K562 (cell line): ENCODE data around the gene BICD1. TPM values are rescaled to one million over a fixed set of nuclear protein-coding genes. Genes with fewer than 3 reads are reported as not detected.

ENCODE experiments used
- EZH2 ChIP-seq: IDR thresholded peaks from 2 replicates; pipeline ENCODE4 v1.6.1; 2012; ENCODE audit warnings: low read depth, mild to moderate bottlenecking, inconsistent platforms, low read length, borderline replicate concordance
- FIP1L1 ChIP-seq: fragments of 200-400 bp; formaldehyde crosslinking; IDR thresholded peaks from 2 replicates; pipeline ENCODE4 v1.6.1; 2018; ENCODE audit warnings: mild to moderate bottlenecking, low read depth, low read length; ENCODE audit not compliant: poor library complexity, severe bottlenecking
- HNRNPL ChIP-seq: fragments of 200-400 bp; formaldehyde crosslinking; IDR thresholded peaks from 2 replicates; pipeline ENCODE4 v1.6.1; 2017; ENCODE audit warnings: low read depth, mild to moderate bottlenecking, low read length
- ILK ChIP-seq: fragments of 450-650 bp; IDR thresholded peaks from 2 replicates; pipeline ENCODE4 v1.6.1; 2016; ENCODE audit warnings: missing genetic modification characterization, low read depth, mild to moderate bottlenecking, missing compliant biosample characterization, moderate library complexity, borderline replicate concordance
- MTA2 ChIP-seq: fragments of 450-650 bp; IDR thresholded peaks from 2 replicates; pipeline ENCODE4 v1.6.1; 2016; ENCODE audit warnings: low read depth
- NCOR1 ChIP-seq: fragments of 450-650 bp; IDR thresholded peaks from 2 replicates; pipeline ENCODE4 v1.6.1; 2016; ENCODE audit warnings: mild to moderate bottlenecking, moderate library complexity
- PHF21A ChIP-seq: fragments of 450-650 bp; IDR thresholded peaks from 2 replicates; pipeline ENCODE4 v1.6.1; 2017; ENCODE audit warnings: low read depth, borderline replicate concordance
- RB1 ChIP-seq: fragments of 450-650 bp; IDR thresholded peaks from 2 replicates; pipeline ENCODE4 v1.6.1; 2017; ENCODE audit warnings: low read depth, mild to moderate bottlenecking
- RBM39 ChIP-seq: fragments of 200-400 bp; formaldehyde crosslinking; optimal IDR thresholded peaks from 2 replicates; pipeline ENCODE3; 2018; ENCODE audit warnings: low read depth, low read length
- SPI1 ChIP-seq: IDR thresholded peaks from 2 replicates; pipeline ENCODE4 v1.6.1; 2011; ENCODE audit warnings: low read depth, low read length, control low read depth, borderline replicate concordance
- TAL1 ChIP-seq: fragments of 450-650 bp; IDR thresholded peaks from 2 replicates; pipeline ENCODE4 v1.6.1; 2016; ENCODE audit warnings: mild to moderate bottlenecking
- ZKSCAN1 ChIP-seq: fragments of 150-350 bp; IDR thresholded peaks from 2 replicates; pipeline ENCODE4 v1.6.1; 2016; ENCODE audit warnings: low read depth, low read length
- polyA plus RNA-seq, 8 experiments: library from polyadenylated mRNA; depleted of rRNA in 4 of 8; stranded (reverse) in 5 of 8; unstranded in 3 of 8; fragments of >200 nt; fragmentation: Nextera tagmentation in 2 of 8; fragmentation: Illumina TruSeq in 1 of 8; extraction: Ambion mirVana in 2 of 8; extraction: Trizol in 1 of 8; gene quantifications; 2 replicates each; pipeline versions ENCODE4 v1.2.1 to v1.2.3, GENCODE V29; 2011 to 2014; ENCODE audit warnings: inconsistent platforms in 1 of 8, missing spikeins in 1 of 8
- total RNA-seq, 7 experiments: library from RNA; depleted of rRNA in 6 of 7; stranded (reverse); fragments of >200 nt in 6 of 7; fragmentation: Illumina TruSeq in 2 of 7; extraction: Trizol in 2 of 7; gene quantifications; 2 replicates each; pipeline versions ENCODE4 v1.2.1 to v1.2.3, GENCODE V29; 2011 to 2021; ENCODE audit warnings: low replicate concordance in 1 of 7
- TF ChIP-seq, protein P1 (sequence below): sonication (generic); formaldehyde crosslinking; IDR thresholded peaks from 2 replicates; pipeline ENCODE4 v1.8.0; 2023; ENCODE audit warnings: missing genetic modification reagents, mild to moderate bottlenecking, borderline replicate concordance
- TF ChIP-seq, protein P2 (sequence below): fragments of 450-650 bp; IDR thresholded peaks from 2 replicates; pipeline ENCODE4 v1.6.1; 2017; ENCODE audit warnings: antibody characterized with exemption
- TF ChIP-seq, protein P3 (sequence below): fragments of 250-450 bp; sonication (Bioruptor Pico); IDR thresholded peaks from 2 replicates; pipeline ENCODE4 v1.9.0; 2021; ENCODE audit warnings: mild to moderate bottlenecking, inconsistent platforms
- TF ChIP-seq, protein P4 (sequence below): fragments of 450-650 bp; IDR thresholded peaks from 2 replicates; pipeline ENCODE4 v1.7.0; 2016; ENCODE audit warnings: borderline replicate concordance

The BICD1 gene
- total and polyA plus RNA-seq, 9 of the 15 experiments (the other 6 are each of a cell fraction or from before 2014, with no cell fraction given): 3.5 to 21.1 (median 12.5) TPM

DNA sequence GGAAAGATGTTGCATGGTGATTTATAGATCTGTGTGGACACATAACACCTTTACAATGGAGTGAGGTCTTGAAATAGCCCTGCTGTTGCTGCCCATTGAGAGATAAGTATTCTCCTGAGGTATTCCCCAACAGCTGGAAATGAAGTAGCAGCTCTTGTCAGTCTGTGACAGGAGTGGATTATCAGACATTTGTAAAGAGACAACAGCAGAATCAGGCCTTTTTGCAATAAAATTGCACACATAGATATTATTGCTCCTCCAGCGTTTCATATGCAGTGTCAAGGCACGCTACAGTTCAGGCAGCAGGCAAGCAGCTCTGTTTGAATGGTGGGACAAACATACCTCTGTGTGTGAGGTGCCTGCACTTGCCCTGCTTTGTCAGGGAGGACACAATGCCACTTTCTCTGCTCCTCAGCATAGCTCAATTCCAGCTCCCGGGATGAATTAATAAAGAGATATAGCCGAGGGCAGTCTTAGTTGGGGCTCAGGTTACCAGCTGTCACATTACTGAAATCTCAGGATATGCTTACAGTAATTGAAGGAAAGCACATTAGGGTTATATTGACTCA lies 49.4 kb downstream of the BICD1 start (continued):
- TF ChIP-seq, protein P1, sequence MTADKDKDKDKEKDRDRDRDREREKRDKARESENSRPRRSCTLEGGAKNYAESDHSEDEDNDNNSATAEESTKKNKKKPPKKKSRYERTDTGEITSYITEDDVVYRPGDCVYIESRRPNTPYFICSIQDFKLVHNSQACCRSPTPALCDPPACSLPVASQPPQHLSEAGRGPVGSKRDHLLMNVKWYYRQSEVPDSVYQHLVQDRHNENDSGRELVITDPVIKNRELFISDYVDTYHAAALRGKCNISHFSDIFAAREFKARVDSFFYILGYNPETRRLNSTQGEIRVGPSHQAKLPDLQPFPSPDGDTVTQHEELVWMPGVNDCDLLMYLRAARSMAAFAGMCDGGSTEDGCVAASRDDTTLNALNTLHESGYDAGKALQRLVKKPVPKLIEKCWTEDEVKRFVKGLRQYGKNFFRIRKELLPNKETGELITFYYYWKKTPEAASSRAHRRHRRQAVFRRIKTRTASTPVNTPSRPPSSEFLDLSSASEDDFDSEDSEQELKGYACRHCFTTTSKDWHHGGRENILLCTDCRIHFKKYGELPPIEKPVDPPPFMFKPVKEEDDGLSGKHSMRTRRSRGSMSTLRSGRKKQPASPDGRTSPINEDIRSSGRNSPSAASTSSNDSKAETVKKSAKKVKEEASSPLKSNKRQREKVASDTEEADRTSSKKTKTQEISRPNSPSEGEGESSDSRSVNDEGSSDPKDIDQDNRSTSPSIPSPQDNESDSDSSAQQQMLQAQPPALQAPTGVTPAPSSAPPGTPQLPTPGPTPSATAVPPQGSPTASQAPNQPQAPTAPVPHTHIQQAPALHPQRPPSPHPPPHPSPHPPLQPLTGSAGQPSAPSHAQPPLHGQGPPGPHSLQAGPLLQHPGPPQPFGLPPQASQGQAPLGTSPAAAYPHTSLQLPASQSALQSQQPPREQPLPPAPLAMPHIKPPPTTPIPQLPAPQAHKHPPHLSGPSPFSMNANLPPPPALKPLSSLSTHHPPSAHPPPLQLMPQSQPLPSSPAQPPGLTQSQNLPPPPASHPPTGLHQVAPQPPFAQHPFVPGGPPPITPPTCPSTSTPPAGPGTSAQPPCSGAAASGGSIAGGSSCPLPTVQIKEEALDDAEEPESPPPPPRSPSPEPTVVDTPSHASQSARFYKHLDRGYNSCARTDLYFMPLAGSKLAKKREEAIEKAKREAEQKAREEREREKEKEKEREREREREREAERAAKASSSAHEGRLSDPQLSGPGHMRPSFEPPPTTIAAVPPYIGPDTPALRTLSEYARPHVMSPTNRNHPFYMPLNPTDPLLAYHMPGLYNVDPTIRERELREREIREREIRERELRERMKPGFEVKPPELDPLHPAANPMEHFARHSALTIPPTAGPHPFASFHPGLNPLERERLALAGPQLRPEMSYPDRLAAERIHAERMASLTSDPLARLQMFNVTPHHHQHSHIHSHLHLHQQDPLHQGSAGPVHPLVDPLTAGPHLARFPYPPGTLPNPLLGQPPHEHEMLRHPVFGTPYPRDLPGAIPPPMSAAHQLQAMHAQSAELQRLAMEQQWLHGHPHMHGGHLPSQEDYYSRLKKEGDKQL (CRISPR knock-in tag): no peak
- TF ChIP-seq NCOR1 (peak; percentile 74), RB1 (no peak), ILK (no peak), HNRNPL (no peak), TAL1 (peak; percentile 79), ZKSCAN1 (no peak), FIP1L1 (no peak), SPI1 (no peak), RBM39 (no peak), MTA2 (peak; percentile 50), EZH2 (no peak), PHF21A (no peak)
- TF ChIP-seq, protein P2, sequence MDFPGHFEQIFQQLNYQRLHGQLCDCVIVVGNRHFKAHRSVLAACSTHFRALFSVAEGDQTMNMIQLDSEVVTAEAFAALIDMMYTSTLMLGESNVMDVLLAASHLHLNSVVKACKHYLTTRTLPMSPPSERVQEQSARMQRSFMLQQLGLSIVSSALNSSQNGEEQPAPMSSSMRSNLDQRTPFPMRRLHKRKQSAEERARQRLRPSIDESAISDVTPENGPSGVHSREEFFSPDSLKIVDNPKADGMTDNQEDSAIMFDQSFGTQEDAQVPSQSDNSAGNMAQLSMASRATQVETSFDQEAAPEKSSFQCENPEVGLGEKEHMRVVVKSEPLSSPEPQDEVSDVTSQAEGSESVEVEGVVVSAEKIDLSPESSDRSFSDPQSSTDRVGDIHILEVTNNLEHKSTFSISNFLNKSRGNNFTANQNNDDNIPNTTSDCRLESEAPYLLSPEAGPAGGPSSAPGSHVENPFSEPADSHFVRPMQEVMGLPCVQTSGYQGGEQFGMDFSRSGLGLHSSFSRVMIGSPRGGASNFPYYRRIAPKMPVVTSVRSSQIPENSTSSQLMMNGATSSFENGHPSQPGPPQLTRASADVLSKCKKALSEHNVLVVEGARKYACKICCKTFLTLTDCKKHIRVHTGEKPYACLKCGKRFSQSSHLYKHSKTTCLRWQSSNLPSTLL: no peak
- TF ChIP-seq, protein P3, sequence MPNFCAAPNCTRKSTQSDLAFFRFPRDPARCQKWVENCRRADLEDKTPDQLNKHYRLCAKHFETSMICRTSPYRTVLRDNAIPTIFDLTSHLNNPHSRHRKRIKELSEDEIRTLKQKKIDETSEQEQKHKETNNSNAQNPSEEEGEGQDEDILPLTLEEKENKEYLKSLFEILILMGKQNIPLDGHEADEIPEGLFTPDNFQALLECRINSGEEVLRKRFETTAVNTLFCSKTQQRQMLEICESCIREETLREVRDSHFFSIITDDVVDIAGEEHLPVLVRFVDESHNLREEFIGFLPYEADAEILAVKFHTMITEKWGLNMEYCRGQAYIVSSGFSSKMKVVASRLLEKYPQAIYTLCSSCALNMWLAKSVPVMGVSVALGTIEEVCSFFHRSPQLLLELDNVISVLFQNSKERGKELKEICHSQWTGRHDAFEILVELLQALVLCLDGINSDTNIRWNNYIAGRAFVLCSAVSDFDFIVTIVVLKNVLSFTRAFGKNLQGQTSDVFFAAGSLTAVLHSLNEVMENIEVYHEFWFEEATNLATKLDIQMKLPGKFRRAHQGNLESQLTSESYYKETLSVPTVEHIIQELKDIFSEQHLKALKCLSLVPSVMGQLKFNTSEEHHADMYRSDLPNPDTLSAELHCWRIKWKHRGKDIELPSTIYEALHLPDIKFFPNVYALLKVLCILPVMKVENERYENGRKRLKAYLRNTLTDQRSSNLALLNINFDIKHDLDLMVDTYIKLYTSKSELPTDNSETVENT (CRISPR knock-in tag): no peak
- TF ChIP-seq, protein P4, sequence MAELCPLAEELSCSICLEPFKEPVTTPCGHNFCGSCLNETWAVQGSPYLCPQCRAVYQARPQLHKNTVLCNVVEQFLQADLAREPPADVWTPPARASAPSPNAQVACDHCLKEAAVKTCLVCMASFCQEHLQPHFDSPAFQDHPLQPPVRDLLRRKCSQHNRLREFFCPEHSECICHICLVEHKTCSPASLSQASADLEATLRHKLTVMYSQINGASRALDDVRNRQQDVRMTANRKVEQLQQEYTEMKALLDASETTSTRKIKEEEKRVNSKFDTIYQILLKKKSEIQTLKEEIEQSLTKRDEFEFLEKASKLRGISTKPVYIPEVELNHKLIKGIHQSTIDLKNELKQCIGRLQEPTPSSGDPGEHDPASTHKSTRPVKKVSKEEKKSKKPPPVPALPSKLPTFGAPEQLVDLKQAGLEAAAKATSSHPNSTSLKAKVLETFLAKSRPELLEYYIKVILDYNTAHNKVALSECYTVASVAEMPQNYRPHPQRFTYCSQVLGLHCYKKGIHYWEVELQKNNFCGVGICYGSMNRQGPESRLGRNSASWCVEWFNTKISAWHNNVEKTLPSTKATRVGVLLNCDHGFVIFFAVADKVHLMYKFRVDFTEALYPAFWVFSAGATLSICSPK: no peak
